ENCODE data around the gene KCNG1. TPM values are rescaled to one million over a fixed set of nuclear protein-coding genes. Genes with fewer than 3 reads are reported as not detected.

The KCNG1 gene
- total RNA-seq, 1 donor from 2014 or later = 2.2 TPM

GRCh38 chr20:50996901-50997865, 25.7 kb downstream of the KCNG1 start:
- Histone ChIP-seq H3F3A (ENCODE audit: low read depth) (no peaks in the 10 kb centered on the region), H3K4me3 (no peak overlapping the region), H3K27ac (no peak overlapping the region), H2AFZ (replicated peaks) (no peak overlapping the region), H3K4me2 (no peak overlapping the region), H3K9ac (no peak overlapping the region), H3K36me3 (no peaks in the 10 kb centered on the region), H3K9me3 (ENCODE audit: low read depth) (no peaks in the 10 kb centered on the region), H3K79me2 (ENCODE audit: low read depth) (no peaks in the 10 kb centered on the region), H4K20me1 (ENCODE audit: low read depth) (no peaks in the 10 kb centered on the region), H3K27me3 (no peaks in the 10 kb centered on the region), H3K4me1 (no peaks in the 10 kb centered on the region)
- Mint-ChIP-seq H3K27ac (no peak overlapping the region), H3K36me3 (no peaks in the 10 kb centered on the region), H3K4me3 (no peak overlapping the region), H3K9me3 (no peaks in the 10 kb centered on the region), H3K27me3 (ENCODE audit: insufficient read depth, low read depth) (peaks cover 20% of the 10 kb centered on the region), H3K4me1 (peaks cover 20% of the 10 kb centered on the region)
- DNase-seq (ENCODE audit: low spot score) = no peak
- no peak for TF ChIP-seq EZH2 (IDR thresholded peaks at IDR 0.05)
- TF ChIP-seq, protein P1, sequence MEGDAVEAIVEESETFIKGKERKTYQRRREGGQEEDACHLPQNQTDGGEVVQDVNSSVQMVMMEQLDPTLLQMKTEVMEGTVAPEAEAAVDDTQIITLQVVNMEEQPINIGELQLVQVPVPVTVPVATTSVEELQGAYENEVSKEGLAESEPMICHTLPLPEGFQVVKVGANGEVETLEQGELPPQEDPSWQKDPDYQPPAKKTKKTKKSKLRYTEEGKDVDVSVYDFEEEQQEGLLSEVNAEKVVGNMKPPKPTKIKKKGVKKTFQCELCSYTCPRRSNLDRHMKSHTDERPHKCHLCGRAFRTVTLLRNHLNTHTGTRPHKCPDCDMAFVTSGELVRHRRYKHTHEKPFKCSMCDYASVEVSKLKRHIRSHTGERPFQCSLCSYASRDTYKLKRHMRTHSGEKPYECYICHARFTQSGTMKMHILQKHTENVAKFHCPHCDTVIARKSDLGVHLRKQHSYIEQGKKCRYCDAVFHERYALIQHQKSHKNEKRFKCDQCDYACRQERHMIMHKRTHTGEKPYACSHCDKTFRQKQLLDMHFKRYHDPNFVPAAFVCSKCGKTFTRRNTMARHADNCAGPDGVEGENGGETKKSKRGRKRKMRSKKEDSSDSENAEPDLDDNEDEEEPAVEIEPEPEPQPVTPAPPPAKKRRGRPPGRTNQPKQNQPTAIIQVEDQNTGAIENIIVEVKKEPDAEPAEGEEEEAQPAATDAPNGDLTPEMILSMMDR (IDR thresholded peaks at IDR 0.05) = no peak
- no peak for TF ChIP-seq EZH2phosphoT487 (IDR thresholded peaks at IDR 0.05)

DNA sequence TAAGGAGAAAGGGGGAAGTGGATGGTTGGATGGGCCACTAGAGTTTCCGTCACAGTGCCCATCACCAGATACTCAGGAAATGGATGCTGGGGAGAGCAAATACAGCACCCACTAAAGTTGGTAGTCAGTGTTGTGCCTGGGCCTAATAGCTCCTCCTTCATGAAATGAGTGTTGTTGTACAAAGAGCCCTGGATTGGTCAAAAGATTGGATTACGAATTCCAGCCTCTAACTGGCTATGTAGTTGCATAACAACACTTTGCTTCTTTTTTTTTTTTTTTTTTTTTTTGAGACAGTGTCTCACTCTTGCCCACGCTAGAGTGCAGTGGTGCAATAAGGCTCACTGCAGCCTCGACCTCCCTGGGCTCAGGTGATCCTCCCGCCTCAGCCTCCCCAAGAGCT, 27.4 kb downstream of the KCNG1 start:
- no peaks in the 10 kb centered on the region for H3K9me3 Mint-ChIP-seq
- Histone ChIP-seq H3K36me3 (no peaks in the 10 kb centered on the region), H4K20me1 (ENCODE audit: low read depth) (no peaks in the 10 kb centered on the region), H3K4me3 (no peak overlapping the region), H3K27ac (no peak overlapping the region), H2AFZ (replicated peaks) (no peak overlapping the region), H3K4me2 (no peak overlapping the region), H3K79me2 (ENCODE audit: low read depth) (no peaks in the 10 kb centered on the region), H3K9me3 (ENCODE audit: low read depth) (no peaks in the 10 kb centered on the region), H3F3A (ENCODE audit: low read depth) (no peaks in the 10 kb centered on the region), H3K27me3 (no peaks in the 10 kb centered on the region), H3K4me1 (no peaks in the 10 kb centered on the region), H3K9ac (no peak overlapping the region)
- no peak for DNase-seq (ENCODE audit: low spot score)
- peaks cover 19% of the 10 kb centered on the region for H3K27me3 Mint-ChIP-seq (ENCODE audit: insufficient read depth, low read depth)
- H3K36me3 Mint-ChIP-seq = no peaks in the 10 kb centered on the region
- H3K4me3 Mint-ChIP-seq = no peak overlapping the region
- H3K4me1 Mint-ChIP-seq = peaks cover 14% of the 10 kb centered on the region
- TF ChIP-seq EZH2 (IDR thresholded peaks at IDR 0.05) (no peak), EZH2phosphoT487 (IDR thresholded peaks at IDR 0.05) (no peak)
- TF ChIP-seq, protein P1 (IDR thresholded peaks at IDR 0.05) = no peak
- peak overlapping the region; percentile 54 for H3K27ac Mint-ChIP-seq

GRCh38 chr20:50993876-50994275, 29.0 kb downstream of the KCNG1 start:
- Mint-ChIP-seq H3K4me3 (no peak overlapping the region), H3K9me3 (no peaks in the 10 kb centered on the region), H3K36me3 (no peaks in the 10 kb centered on the region), H3K4me1 (peaks cover 19% of the 10 kb centered on the region), H3K27me3 (ENCODE audit: insufficient read depth, low read depth) (peaks cover 17% of the 10 kb centered on the region), H3K27ac (no peak overlapping the region)
- H3K9ac ChIP-seq = no peak overlapping the region
- no peak overlapping the region for H2AFZ ChIP-seq (replicated peaks)
- no peaks in the 10 kb centered on the region for H4K20me1 ChIP-seq (ENCODE audit: low read depth)
- H3K4me3 ChIP-seq = no peak overlapping the region
- TF ChIP-seq EZH2phosphoT487 (IDR thresholded peaks at IDR 0.05) (no peak), EZH2 (IDR thresholded peaks at IDR 0.05) (no peak)
- TF ChIP-seq, protein P1 (IDR thresholded peaks at IDR 0.05) = no peak
- no peak for DNase-seq (ENCODE audit: low spot score)
- no peak overlapping the region for H3K27ac ChIP-seq
- no peaks in the 10 kb centered on the region for H3K9me3 ChIP-seq (ENCODE audit: low read depth)
- H3F3A ChIP-seq (ENCODE audit: low read depth) = no peaks in the 10 kb centered on the region
- no peaks in the 10 kb centered on the region for H3K4me1 ChIP-seq
- no peaks in the 10 kb centered on the region for H3K79me2 ChIP-seq (ENCODE audit: low read depth)
- no peaks in the 10 kb centered on the region for H3K27me3 ChIP-seq
- H3K4me2 ChIP-seq = no peak overlapping the region
- no peaks in the 10 kb centered on the region for H3K36me3 ChIP-seq
